ENCODE data around the gene PRLR.

GRCh38 chr5:35192506-35192905 is 37.8 kb downstream of the PRLR start:
- TF ChIP-seq GATA2 (IDR thresholded peaks at IDR 0.05; ENCODE audit: low read depth, low read length) (no peak), GATA3 (IDR thresholded peaks at IDR 0.05; ENCODE audit: low read depth, low read length) (no peak)
